Upper lobe of right lung (tissue), 1 donor: ENCODE results near the gene MCRIP2. TPM values are rescaled to one million over a fixed set of nuclear protein-coding genes. Genes with fewer than 3 reads are reported as not detected.

ENCODE experiments used
- ATAC-seq: fragments of 200-7000 bp; cut with Tn5 transposase; one replicate; pipeline ENCODE4 v1.9.1; 2020; ENCODE audit warnings: mild to moderate bottlenecking, moderate library complexity
- DNase-seq: peaks from one replicate; pipeline ENCODE4 v3.0.0-alpha.2; 2020
- H3K27ac ChIP-seq: fragments of 200-600 bp; one replicate; pipeline ENCODE4 v1.8.0; 2022
- H3K27me3 ChIP-seq: fragments of 200-600 bp; one replicate; pipeline ENCODE4 v1.8.0; 2022; ENCODE audit warnings: mild to moderate bottlenecking
- H3K36me3 ChIP-seq: fragments of 200-600 bp; one replicate; pipeline ENCODE4 v1.8.0; 2022
- H3K4me1 ChIP-seq: fragments of 200-600 bp; one replicate; pipeline ENCODE4 v1.8.0; 2022
- H3K4me3 ChIP-seq: fragments of 200-600 bp; one replicate; pipeline ENCODE4 v1.8.0; 2022; ENCODE audit warnings: mild to moderate bottlenecking
- H3K9me3 ChIP-seq: fragments of 200-600 bp; one replicate; pipeline ENCODE4 v1.8.0; 2022
- CTCF ChIP-seq: fragments of 200-600 bp; IDR thresholded peaks from one replicate; pipeline ENCODE4 v1.8.0; 2022; ENCODE audit warnings: antibody characterized with exemption
- intact Hi-C: fragments of 100-400 bp; cut with DNase I; formaldehyde crosslinking; loops from one replicate; pipeline ENCODE4 v1.11.0; 2022
- total RNA-seq: library from RNA; stranded (reverse); fragmentation: NEBNext Ultra II Directional; extraction: Animal tissue kit (Norgen Biotek cat#: 25700); gene quantifications from one replicate; pipeline ENCODE4 v1.2.1, GENCODE V29; 2021
- donor health status: DM: no; HTN: yes; CAD: no; lungs with severe emphysema.

MCRIP2 gene
- total RNA-seq, 1 donor from 2014 or later, result 57.9 TPM

DNA sequence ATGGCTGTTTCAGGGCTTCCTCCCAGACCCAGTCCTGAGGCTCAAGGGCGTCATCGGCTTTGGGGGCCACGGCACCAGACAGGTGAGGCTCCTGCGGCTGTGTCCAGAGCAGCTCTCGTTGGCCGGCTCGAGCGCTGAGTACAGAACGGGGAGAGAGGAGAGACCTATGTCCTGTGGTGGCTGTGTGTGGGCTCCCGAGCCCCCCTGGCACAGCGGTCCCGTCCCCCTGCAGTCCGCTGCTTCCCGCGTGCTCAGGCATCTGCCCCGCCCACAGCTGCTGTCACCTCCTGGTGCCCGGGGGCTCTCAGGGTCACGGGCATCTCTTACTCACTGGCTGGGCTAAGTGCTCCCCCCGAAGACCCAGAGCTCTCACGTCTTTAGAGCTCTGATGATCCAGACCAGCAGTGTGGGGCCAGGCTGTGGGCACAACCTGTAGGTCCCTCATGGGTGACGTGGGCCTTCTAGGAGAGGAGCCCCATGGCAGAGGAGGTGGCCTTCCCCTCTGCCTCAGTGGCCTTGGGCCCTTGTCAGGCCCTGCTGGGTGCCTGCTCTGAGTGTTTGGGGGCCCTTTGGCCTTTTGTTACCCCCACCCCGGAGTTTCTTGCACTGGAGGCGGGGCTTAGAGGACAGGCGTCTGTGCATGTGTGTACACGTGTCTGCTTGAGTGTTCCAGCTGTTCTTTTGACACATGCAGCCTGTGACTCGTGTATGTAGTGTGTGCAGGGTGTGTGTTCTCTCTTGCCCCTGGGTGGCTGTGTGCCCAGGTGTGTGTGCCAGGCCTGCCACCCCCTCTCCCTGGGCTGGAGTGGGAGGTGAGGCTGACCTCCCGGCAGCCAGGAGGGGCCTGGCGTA, 11.1 kb downstream of the MCRIP2 start:
- Histone ChIP-seq H3K4me1 (peaks cover 16% of the 10 kb centered on the region), H3K27me3 (no peaks in the 10 kb centered on the region), H3K27ac (no peak overlapping the region), H3K4me3 (no peak overlapping the region), H3K9me3 (no peaks in the 10 kb centered on the region), H3K36me3 (no peaks in the 10 kb centered on the region)
- ATAC-seq, result no peak
- TF ChIP-seq CTCF, result no peak
- intact Hi-C loops, result no loop called here
- no peak for DNase-seq

- Histone ChIP-seq H3K27ac (no peak overlapping the region), H3K4me1 (peaks cover 8% of the 10 kb centered on the region), H3K9me3 (no peaks in the 10 kb centered on the region), H3K36me3 (no peaks in the 10 kb centered on the region), H3K4me3 (no peak overlapping the region), H3K27me3 (no peaks in the 10 kb centered on the region)
- no peak for DNase-seq
- ATAC-seq, result no peak
- no peak for TF ChIP-seq CTCF
- intact Hi-C loops, result no loop called here
Observed at GRCh38 chr16:654034-654433, 12.4 kb downstream of the MCRIP2 start.

- intact Hi-C loops, result no loop called here
- Histone ChIP-seq H3K27me3 (no peaks in the 10 kb centered on the region), H3K27ac (no peak overlapping the region), H3K4me1 (peaks cover 3% of the 10 kb centered on the region), H3K36me3 (no peaks in the 10 kb centered on the region), H3K9me3 (no peaks in the 10 kb centered on the region), H3K4me3 (no peak overlapping the region)
- ATAC-seq (no peak), DNase-seq (no peak)
- TF ChIP-seq CTCF, result no peak
Observed at GRCh38 chr16:657487-657886, 15.9 kb downstream of the MCRIP2 start.

DNA sequence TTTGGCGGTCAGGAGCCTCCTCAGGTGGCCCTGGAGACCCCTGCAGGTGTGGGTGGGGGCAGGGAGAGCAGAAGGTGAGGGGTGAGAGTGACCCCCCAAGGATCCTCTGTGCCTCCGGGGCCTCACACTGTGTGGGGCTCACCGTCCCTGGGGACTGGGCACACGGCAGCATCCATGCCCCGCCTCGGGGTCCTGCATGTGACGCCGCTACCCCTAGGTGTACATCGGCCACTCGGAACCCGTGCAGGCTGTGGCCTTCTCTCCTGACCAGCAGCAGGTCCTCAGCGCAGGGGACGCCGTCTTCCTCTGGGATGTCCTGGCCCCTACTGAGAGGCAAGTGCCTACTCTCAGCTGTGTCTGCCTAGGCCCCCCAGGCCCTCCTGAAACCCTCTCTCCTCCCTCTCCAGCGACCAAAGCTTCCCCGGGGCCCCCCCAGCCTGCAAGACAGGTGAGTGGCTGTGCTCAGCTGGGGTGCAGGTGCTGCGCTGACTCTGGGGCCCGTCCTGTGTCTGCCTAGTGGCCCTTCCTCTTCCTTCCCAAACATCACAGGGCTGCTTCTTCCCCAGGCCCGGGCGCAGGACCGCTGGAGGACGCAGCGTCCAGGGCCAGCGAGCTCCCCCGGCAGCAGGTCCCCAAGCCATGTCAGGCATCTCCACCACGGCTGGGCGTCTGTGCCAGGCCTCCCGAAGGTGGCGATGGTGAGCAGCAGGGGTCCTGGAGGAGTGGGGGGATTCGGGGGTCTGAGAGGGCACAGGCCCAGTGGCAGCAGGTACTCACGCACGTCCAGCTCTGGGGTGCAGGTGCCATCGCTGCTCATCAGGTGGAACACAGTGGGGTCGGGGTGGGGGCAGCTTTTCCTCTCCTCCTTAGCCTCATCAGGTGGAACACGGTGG, 17.3 kb downstream of the MCRIP2 start:
- ATAC-seq (no peak), DNase-seq (no peak)
- Histone ChIP-seq H3K27ac (no peak overlapping the region), H3K9me3 (no peaks in the 10 kb centered on the region), H3K36me3 (no peaks in the 10 kb centered on the region), H3K27me3 (no peaks in the 10 kb centered on the region), H3K4me1 (peaks cover 3% of the 10 kb centered on the region), H3K4me3 (no peak overlapping the region)
- intact Hi-C loops, result no loop called here
- TF ChIP-seq CTCF, result no peak

DNA sequence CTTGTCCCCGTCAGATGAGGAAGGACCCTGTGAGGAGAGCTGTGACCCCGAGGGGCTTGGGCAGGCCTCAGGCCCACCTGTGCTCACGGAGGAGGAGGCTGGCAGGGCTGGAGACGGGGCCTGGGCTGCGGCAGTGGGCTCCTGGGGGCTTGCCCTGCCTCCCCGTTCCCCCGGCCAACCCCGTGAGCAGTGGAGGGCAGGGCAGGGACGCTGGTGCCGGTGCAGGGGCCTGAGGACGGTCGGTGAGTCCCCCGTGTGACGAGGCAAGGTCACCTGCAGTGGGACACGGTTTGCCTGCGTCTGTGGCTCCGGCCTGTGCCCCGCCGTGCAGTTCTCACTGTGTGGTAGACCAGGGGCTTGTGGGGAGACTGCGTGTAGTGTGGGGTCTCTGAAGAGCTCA, 18.0 kb downstream of the MCRIP2 start:
- ATAC-seq, result no peak
- H3K27me3 ChIP-seq, result no peaks in the 10 kb centered on the region
- no peaks in the 10 kb centered on the region for H3K36me3 ChIP-seq
- no peak overlapping the region for H3K4me3 ChIP-seq
- no peak for TF ChIP-seq CTCF
- DNase-seq, result no peak
- H3K27ac ChIP-seq, result no peak overlapping the region
- H3K9me3 ChIP-seq, result no peaks in the 10 kb centered on the region
- intact Hi-C loops, result no loop called here
- H3K4me1 ChIP-seq, result peaks cover 3% of the 10 kb centered on the region
